ENCODE results near the gene CPNE8. TPM values are rescaled to one million over a fixed set of nuclear protein-coding genes. Genes with fewer than 3 reads are reported as not detected.

The CPNE8 gene
- total RNA-seq, 2 donors from 2014 or later: 11.7 to 33.3 TPM

GRCh38 chr12:38653650-38654049, 251.7 kb downstream of the CPNE8 start:
- Histone ChIP-seq H3K9ac (ENCODE audit: low read depth in 2 of 2, low read length in 2 of 2) (no peak overlapping the region), H3K4me3 (no peak overlapping the region), H3K4me1 (no peaks in the 10 kb centered on the region), H3K36me3 (no peaks in the 10 kb centered on the region), H3K27ac (no peak overlapping the region), H3K27me3 (no peaks in the 10 kb centered on the region), H3K9me3 (no peaks in the 10 kb centered on the region)
- no peak for DNase-seq
- intact Hi-C loops (cut with DNase I): no loop called here
- TF ChIP-seq CTCF (IDR thresholded peaks at IDR 0.05): no peak

GRCh38 chr12:38648813-38649212, 256.6 kb downstream of the CPNE8 start:
- H3K27me3 ChIP-seq: no peaks in the 10 kb centered on the region
- intact Hi-C loops (cut with DNase I): no loop called here
- H3K36me3 ChIP-seq: no peaks in the 10 kb centered on the region
- no peaks in the 10 kb centered on the region for H3K4me1 ChIP-seq
- DNase-seq: no peak
- no peaks in the 10 kb centered on the region for H3K9me3 ChIP-seq
- no peak overlapping the region for H3K4me3 ChIP-seq
- no peak for TF ChIP-seq CTCF (IDR thresholded peaks at IDR 0.05)
- H3K27ac ChIP-seq: no peak overlapping the region
- no peak overlapping the region for H3K9ac ChIP-seq (ENCODE audit: low read depth in 2 of 2, low read length in 2 of 2)

GRCh38 chr12:38646146-38646545, 259.2 kb downstream of the CPNE8 start:
- Histone ChIP-seq H3K9me3 (no peaks in the 10 kb centered on the region), H3K27me3 (no peaks in the 10 kb centered on the region), H3K9ac (ENCODE audit: low read depth in 2 of 2, low read length in 2 of 2) (no peak overlapping the region), H3K4me3 (no peak overlapping the region), H3K4me1 (no peaks in the 10 kb centered on the region), H3K27ac (no peak overlapping the region), H3K36me3 (no peaks in the 10 kb centered on the region)
- TF ChIP-seq CTCF (IDR thresholded peaks at IDR 0.05): no peak
- no peak for DNase-seq
- intact Hi-C loops (cut with DNase I): no loop called here

- intact Hi-C loops (cut with DNase I): no loop called here
- H3K27ac ChIP-seq: no peak overlapping the region
Measured at GRCh38 chr12:38639625-38640024, 265.8 kb downstream of the CPNE8 start.

GRCh38 chr12:38638401-38638800, 267.0 kb downstream of the CPNE8 start:
- Histone ChIP-seq H3K36me3 (no peaks in the 10 kb centered on the region), H3K27ac (no peak overlapping the region), H3K27me3 (no peaks in the 10 kb centered on the region), H3K9me3 (no peaks in the 10 kb centered on the region), H3K4me3 (no peak overlapping the region), H3K9ac (ENCODE audit: low read depth in 2 of 2, low read length in 2 of 2) (no peak overlapping the region), H3K4me1 (no peaks in the 10 kb centered on the region)
- DNase-seq: no peak
- TF ChIP-seq CTCF (IDR thresholded peaks at IDR 0.05): no peak
- intact Hi-C loops (cut with DNase I): no loop called here

More at GRCh38 chr12:38639625-38640024, 265.8 kb downstream of the CPNE8 start:
- Histone ChIP-seq H3K9me3 (no peaks in the 10 kb centered on the region), H3K9ac (ENCODE audit: low read depth in 2 of 2, low read length in 2 of 2) (no peak overlapping the region), H3K4me3 (no peak overlapping the region), H3K36me3 (no peaks in the 10 kb centered on the region), H3K4me1 (no peaks in the 10 kb centered on the region), H3K27me3 (no peaks in the 10 kb centered on the region)
- TF ChIP-seq CTCF (IDR thresholded peaks at IDR 0.05): no peak
- no peak for DNase-seq

- Histone ChIP-seq H3K9me3 (no peaks in the 10 kb centered on the region), H3K9ac (ENCODE audit: low read depth in 2 of 2, low read length in 2 of 2) (no peak overlapping the region), H3K27me3 (no peaks in the 10 kb centered on the region), H3K27ac (no peak overlapping the region), H3K4me1 (no peaks in the 10 kb centered on the region), H3K4me3 (no peak overlapping the region), H3K36me3 (no peaks in the 10 kb centered on the region)
- no peak for TF ChIP-seq CTCF (IDR thresholded peaks at IDR 0.05)
- intact Hi-C loops (cut with DNase I): no loop called here
- DNase-seq: no peak
Measured at GRCh38 chr12:38633511-38633910, 271.9 kb downstream of the CPNE8 start.
